ENCODE data around the gene ADGRF3. TPM values are rescaled to one million over a fixed set of nuclear protein-coding genes. Genes with fewer than 3 reads are reported as not detected.

Gene ADGRF3
- total RNA-seq, 1 experiment from 2014 or later, result 0.39 TPM

DNA sequence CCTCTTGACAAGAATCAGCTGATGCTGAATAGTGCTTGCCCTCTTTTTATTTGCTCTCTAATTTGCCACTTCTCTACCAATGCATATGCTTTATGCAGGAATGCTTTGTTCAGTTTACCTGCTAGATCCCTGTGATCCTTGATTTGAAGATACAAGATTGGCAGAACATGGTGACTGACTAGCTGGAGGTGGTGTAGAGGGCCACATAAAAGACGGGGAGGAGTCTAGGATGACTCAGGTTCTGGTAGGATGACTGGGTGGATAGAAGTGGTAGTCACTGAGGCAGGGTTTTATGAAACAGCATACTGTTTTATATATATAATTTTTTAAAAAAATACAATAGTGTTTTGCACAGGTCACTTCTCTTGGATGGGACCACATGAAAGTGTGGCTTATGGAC is 6.3 kb upstream of the ADGRF3 start:
- no peak overlapping the region for H3K27ac ChIP-seq (ENCODE audit: low read depth, low read length, poor library complexity, severe bottlenecking)
- no peak for DNase-seq (ENCODE audit: low spot score)
- no peak overlapping the region for H3K4me3 ChIP-seq (ENCODE audit: low read depth, low read length, poor library complexity, severe bottlenecking)
- no peaks in the 10 kb centered on the region for H3K27me3 ChIP-seq (replicated peaks; ENCODE audit: insufficient read depth, low read depth, low read length, poor library complexity)
- no TSS peak for BruUV-seq (replicated peaks)
- intact Hi-C loops (cut with micrococcal nuclease; ENCODE audit: unreplicated experiment), result no loop called here
- no peaks in the 10 kb centered on the region for H3K36me3 ChIP-seq (ENCODE audit: insufficient read depth, low read length, poor library complexity, severe bottlenecking)
- ChIA-PET CTCF (no interaction called here), POLR2A (ENCODE audit: low non-redundant PET) (no interaction called here)
- H3K9me3 ChIP-seq (ENCODE audit: low read depth, low read length, poor library complexity, severe bottlenecking), result no peaks in the 10 kb centered on the region
- H3K4me1 ChIP-seq (ENCODE audit: insufficient read depth, low read length, poor library complexity, severe bottlenecking), result peaks cover 35% of the 10 kb centered on the region
- no peak for TF ChIP-seq EZH2 (IDR thresholded peaks at IDR 0.05; ENCODE audit: borderline replicate concordance, low read depth, low read length, poor library complexity, severe bottlenecking)
- TF ChIP-seq, protein P1, sequence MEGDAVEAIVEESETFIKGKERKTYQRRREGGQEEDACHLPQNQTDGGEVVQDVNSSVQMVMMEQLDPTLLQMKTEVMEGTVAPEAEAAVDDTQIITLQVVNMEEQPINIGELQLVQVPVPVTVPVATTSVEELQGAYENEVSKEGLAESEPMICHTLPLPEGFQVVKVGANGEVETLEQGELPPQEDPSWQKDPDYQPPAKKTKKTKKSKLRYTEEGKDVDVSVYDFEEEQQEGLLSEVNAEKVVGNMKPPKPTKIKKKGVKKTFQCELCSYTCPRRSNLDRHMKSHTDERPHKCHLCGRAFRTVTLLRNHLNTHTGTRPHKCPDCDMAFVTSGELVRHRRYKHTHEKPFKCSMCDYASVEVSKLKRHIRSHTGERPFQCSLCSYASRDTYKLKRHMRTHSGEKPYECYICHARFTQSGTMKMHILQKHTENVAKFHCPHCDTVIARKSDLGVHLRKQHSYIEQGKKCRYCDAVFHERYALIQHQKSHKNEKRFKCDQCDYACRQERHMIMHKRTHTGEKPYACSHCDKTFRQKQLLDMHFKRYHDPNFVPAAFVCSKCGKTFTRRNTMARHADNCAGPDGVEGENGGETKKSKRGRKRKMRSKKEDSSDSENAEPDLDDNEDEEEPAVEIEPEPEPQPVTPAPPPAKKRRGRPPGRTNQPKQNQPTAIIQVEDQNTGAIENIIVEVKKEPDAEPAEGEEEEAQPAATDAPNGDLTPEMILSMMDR (conservative IDR thresholded peaks at IDR 0.05; ENCODE audit: low read depth, low read length), result no peak

DNA sequence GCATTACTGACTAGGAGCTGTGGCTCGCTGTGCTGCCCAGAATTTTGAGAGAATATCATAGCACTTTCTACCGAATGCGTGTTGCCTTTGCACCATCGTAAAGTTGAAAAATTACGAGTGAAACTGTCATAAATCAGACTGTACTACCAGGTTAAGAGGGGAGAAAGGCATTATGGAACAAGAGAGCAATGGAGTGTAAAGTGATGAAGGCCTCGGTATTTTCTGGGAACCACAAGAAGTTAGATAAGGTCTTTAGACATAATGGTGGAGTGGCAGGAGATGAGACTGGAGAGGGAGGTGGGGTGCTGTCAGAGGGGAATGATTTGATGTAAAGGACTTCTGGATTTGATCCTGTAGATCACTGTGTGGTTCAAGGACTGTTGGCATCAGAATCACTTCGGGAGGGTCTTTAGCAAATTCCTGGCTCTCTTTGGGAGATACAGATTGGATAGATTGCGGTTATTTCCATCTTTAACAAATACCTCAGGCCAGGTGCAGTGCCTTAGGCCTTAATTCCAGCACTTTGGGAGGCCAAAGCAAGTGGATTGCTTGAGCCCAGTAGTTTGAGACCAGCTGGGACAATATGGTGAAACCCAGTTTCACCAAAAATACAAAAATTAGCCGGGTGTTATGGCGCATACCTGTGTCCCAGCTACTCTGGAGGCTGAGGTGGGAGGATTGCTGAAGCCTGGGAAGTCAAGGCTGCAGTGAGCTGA is 4.9 kb upstream of the ADGRF3 start:
- H3K4me1 ChIP-seq (ENCODE audit: insufficient read depth, low read length, poor library complexity, severe bottlenecking), result peaks cover 30% of the 10 kb centered on the region
- no peak for DNase-seq (ENCODE audit: low spot score)
- no peak for TF ChIP-seq EZH2 (IDR thresholded peaks at IDR 0.05; ENCODE audit: borderline replicate concordance, low read depth, low read length, poor library complexity, severe bottlenecking)
- TF ChIP-seq, protein P1 (conservative IDR thresholded peaks at IDR 0.05; ENCODE audit: low read depth, low read length), result no peak
- POLR2A ChIA-PET (ENCODE audit: low non-redundant PET), result no interaction called here
- BruUV-seq (replicated peaks), result no TSS peak
- intact Hi-C loops (cut with micrococcal nuclease; ENCODE audit: unreplicated experiment), result no loop called here
- H3K9me3 ChIP-seq (ENCODE audit: low read depth, low read length, poor library complexity, severe bottlenecking), result no peaks in the 10 kb centered on the region
- H3K27me3 ChIP-seq (replicated peaks; ENCODE audit: insufficient read depth, low read depth, low read length, poor library complexity), result no peaks in the 10 kb centered on the region
- no peak overlapping the region for H3K4me3 ChIP-seq (ENCODE audit: low read depth, low read length, poor library complexity, severe bottlenecking)
- H3K36me3 ChIP-seq (ENCODE audit: insufficient read depth, low read length, poor library complexity, severe bottlenecking), result no peaks in the 10 kb centered on the region
- H3K27ac ChIP-seq (ENCODE audit: low read depth, low read length, poor library complexity, severe bottlenecking), result no peak overlapping the region
- CTCF ChIA-PET, result no interaction called here

DNA sequence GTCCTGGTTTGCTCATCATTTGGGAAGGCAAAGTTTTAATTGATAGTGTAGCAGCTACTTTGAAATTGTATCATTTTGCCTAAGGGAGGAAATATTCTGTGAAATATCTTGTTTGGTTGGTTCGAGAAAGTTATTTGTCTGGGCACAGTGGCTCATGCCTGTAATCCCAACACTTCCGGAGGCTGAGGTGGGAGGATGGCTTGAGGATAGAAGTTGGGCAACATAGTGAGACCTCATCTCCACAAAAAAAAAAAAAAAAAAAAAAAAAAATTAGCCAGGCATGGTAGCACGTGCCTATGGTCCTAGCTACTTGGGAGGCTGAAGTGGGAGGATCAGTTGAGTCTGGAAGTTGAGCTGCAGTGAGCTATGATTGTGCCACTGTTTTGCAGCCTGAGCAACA is 3.1 kb upstream of the ADGRF3 start:
- TF ChIP-seq EZH2 (IDR thresholded peaks at IDR 0.05; ENCODE audit: borderline replicate concordance, low read depth, low read length, poor library complexity, severe bottlenecking), result no peak
- TF ChIP-seq, protein P1 (conservative IDR thresholded peaks at IDR 0.05; ENCODE audit: low read depth, low read length), result no peak
- Histone ChIP-seq H3K36me3 (ENCODE audit: insufficient read depth, low read length, poor library complexity, severe bottlenecking) (no peaks in the 10 kb centered on the region), H3K27me3 (replicated peaks; ENCODE audit: insufficient read depth, low read depth, low read length, poor library complexity) (no peaks in the 10 kb centered on the region), H3K9me3 (ENCODE audit: low read depth, low read length, poor library complexity, severe bottlenecking) (no peaks in the 10 kb centered on the region), H3K27ac (ENCODE audit: low read depth, low read length, poor library complexity, severe bottlenecking) (no peak overlapping the region), H3K4me3 (ENCODE audit: low read depth, low read length, poor library complexity, severe bottlenecking) (no peak overlapping the region), H3K4me1 (ENCODE audit: insufficient read depth, low read length, poor library complexity, severe bottlenecking) (peaks cover 15% of the 10 kb centered on the region)
- DNase-seq (ENCODE audit: low spot score), result no peak
- intact Hi-C loops (cut with micrococcal nuclease; ENCODE audit: unreplicated experiment), result no loop called here
- CTCF ChIA-PET, result no interaction called here
- POLR2A ChIA-PET (ENCODE audit: low non-redundant PET), result no interaction called here
- BruUV-seq (replicated peaks), result no TSS peak
